Left renal pelvis (tissue), 4 donors: ENCODE results near the gene ADORA2B. TPM values are rescaled to one million over a fixed set of nuclear protein-coding genes. Genes with fewer than 3 reads are reported as not detected.

Experiments used
- polyA plus RNA-seq, 4 donors: library from polyadenylated mRNA; unstranded; fragments of 120-200 nt; gene quantifications; one replicate each; pipeline ENCODE4 v1.2.1, GENCODE V29; 2013; ENCODE audit not compliant: insufficient read length in 4 of 4

The ADORA2B gene
- polyA plus RNA-seq, 4 donors: 1.1 to 7.1 (median 2.0) TPM

Other genes with a start within 250 kb of the ADORA2B start
- gene ZNF286A, start 245.4 kb upstream of the ADORA2B start, polyA plus RNA-seq: 10 to 100 TPM; 40.9 to 46.1 (median 43.4) TPM
- gene TBC1D26, start 212.8 kb upstream of the ADORA2B start, polyA plus RNA-seq: 1 to 10 TPM in 1 of 4 donors, under 1 TPM in 3; 0.16 to 1.2 (median 0.34) TPM
- 10 to 100 TPM; 31.6 to 63.5 (median 47.7) TPM for gene ZSWIM7, start 54.6 kb downstream of the ADORA2B start, polyA plus RNA-seq
- gene TTC19, start 54.7 kb downstream of the ADORA2B start, polyA plus RNA-seq: 10 to 100 TPM; 31.6 to 67.6 (median 62.8) TPM